ENCODE measurements around the gene PTH2R. TPM values are rescaled to one million over a fixed set of nuclear protein-coding genes. Genes with fewer than 3 reads are reported as not detected.

The PTH2R gene
- total RNA-seq, 1 experiment from 2014 or later, result 0.48 TPM

- TF ChIP-seq, protein P1, sequence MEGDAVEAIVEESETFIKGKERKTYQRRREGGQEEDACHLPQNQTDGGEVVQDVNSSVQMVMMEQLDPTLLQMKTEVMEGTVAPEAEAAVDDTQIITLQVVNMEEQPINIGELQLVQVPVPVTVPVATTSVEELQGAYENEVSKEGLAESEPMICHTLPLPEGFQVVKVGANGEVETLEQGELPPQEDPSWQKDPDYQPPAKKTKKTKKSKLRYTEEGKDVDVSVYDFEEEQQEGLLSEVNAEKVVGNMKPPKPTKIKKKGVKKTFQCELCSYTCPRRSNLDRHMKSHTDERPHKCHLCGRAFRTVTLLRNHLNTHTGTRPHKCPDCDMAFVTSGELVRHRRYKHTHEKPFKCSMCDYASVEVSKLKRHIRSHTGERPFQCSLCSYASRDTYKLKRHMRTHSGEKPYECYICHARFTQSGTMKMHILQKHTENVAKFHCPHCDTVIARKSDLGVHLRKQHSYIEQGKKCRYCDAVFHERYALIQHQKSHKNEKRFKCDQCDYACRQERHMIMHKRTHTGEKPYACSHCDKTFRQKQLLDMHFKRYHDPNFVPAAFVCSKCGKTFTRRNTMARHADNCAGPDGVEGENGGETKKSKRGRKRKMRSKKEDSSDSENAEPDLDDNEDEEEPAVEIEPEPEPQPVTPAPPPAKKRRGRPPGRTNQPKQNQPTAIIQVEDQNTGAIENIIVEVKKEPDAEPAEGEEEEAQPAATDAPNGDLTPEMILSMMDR (IDR thresholded peaks at IDR 0.05), result no peak
- TF ChIP-seq EMX1 (CRISPR knock-in tag; IDR thresholded peaks at IDR 0.05) (no peak), ETV6 (CRISPR knock-in tag; IDR thresholded peaks at IDR 0.05) (no peak), NFATC4 (CRISPR knock-in tag; IDR thresholded peaks at IDR 0.05) (no peak), ZNF121 (CRISPR knock-in tag; IDR thresholded peaks at IDR 0.05) (no peak)
- TF ChIP-seq, protein P2, sequence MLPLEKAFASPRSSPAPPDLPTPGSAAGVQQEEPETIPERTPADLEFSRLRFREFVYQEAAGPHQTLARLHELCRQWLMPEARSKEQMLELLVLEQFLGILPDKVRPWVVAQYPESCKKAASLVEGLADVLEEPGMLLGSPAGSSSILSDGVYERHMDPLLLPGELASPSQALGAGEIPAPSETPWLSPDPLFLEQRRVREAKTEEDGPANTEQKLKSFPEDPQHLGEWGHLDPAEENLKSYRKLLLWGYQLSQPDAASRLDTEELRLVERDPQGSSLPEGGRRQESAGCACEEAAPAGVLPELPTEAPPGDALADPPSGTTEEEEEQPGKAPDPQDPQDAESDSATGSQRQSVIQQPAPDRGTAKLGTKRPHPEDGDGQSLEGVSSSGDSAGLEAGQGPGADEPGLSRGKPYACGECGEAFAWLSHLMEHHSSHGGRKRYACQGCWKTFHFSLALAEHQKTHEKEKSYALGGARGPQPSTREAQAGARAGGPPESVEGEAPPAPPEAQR (CRISPR knock-in tag; IDR thresholded peaks at IDR 0.05), result no peak
- TF ChIP-seq, protein P3, sequence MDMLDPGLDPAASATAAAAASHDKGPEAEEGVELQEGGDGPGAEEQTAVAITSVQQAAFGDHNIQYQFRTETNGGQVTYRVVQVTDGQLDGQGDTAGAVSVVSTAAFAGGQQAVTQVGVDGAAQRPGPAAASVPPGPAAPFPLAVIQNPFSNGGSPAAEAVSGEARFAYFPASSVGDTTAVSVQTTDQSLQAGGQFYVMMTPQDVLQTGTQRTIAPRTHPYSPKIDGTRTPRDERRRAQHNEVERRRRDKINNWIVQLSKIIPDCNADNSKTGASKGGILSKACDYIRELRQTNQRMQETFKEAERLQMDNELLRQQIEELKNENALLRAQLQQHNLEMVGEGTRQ (CRISPR knock-in tag; IDR thresholded peaks at IDR 0.05), result no peak
- TF ChIP-seq, protein P4, sequence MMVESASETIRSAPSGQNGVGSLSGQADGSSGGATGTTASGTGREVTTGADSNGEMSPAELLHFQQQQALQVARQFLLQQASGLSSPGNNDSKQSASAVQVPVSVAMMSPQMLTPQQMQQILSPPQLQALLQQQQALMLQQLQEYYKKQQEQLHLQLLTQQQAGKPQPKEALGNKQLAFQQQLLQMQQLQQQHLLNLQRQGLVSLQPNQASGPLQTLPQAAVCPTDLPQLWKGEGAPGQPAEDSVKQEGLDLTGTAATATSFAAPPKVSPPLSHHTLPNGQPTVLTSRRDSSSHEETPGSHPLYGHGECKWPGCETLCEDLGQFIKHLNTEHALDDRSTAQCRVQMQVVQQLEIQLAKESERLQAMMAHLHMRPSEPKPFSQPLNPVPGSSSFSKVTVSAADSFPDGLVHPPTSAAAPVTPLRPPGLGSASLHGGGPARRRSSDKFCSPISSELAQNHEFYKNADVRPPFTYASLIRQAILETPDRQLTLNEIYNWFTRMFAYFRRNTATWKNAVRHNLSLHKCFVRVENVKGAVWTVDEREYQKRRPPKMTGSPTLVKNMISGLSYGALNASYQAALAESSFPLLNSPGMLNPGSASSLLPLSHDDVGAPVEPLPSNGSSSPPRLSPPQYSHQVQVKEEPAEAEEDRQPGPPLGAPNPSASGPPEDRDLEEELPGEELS (CRISPR knock-in tag; IDR thresholded peaks at IDR 0.05), result no peak
These were observed 20.1 kb upstream of the PTH2R start (continued) for GRCh38 chr2:208386541-208386940.

DNA sequence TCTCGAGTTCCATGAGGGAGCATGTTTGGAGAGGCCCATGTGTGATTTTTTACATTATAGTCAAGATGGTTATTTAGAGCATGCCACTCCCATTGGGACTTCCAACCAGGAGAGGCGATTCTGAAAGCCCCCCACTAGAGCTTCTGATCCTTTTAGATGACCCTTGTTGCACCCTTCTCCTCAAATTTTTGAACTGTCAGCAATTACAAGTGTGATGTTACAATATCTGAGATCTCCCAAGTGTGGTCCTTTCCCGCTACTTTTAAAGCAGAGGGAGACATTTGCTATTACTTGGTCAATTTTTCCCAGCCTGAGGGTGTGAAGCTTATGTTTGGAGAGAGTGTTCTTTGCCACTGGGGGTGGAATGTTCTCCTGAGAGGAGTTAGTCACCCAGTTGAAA is 16.7 kb upstream of the PTH2R start:
- ChIA-PET POLR2A (no interaction called here), CTCF (no interaction called here)
- ATAC-seq (no peak), DNase-seq (ENCODE audit: low spot score) (no peak)
- Mint-ChIP-seq H3K4me1 (no peaks in the 10 kb centered on the region), H3K36me3 (peaks cover 17% of the 10 kb centered on the region), H3K27ac (no peak overlapping the region), H3K9me3 (peaks cover 21% of the 10 kb centered on the region), H3K27me3 (ENCODE audit: low read depth) (no peaks in the 10 kb centered on the region; the same call in 1 of the 2 replicates), H3K4me3 (no peak overlapping the region)
- TF ChIP-seq NFYB (CRISPR knock-in tag; conservative IDR thresholded peaks at IDR 0.05; ENCODE audit: low read depth) (no peak), CREB1 (CRISPR knock-in tag; IDR thresholded peaks at IDR 0.05) (no peak), ATF3 (CRISPR knock-in tag; conservative IDR thresholded peaks at IDR 0.05) (no peak), RORB (CRISPR knock-in tag; IDR thresholded peaks at IDR 0.05) (no peak), ELF4 (CRISPR knock-in tag; IDR thresholded peaks at IDR 0.05; ENCODE audit: low read depth) (no peak), KAT7 (CRISPR knock-in tag; IDR thresholded peaks at IDR 0.05; ENCODE audit: borderline replicate concordance) (no peak), ZNF416 (CRISPR knock-in tag; IDR thresholded peaks at IDR 0.05) (no peak), ZNF138 (CRISPR knock-in tag; conservative IDR thresholded peaks at IDR 0.05) (no peak), AR (CRISPR knock-in tag; IDR thresholded peaks at IDR 0.05) (no peak), SP1 (CRISPR knock-in tag; conservative IDR thresholded peaks at IDR 0.05) (no peak), ZNF396 (CRISPR knock-in tag; IDR thresholded peaks at IDR 0.05; ENCODE audit: borderline replicate concordance) (no peak), TEAD1 (CRISPR knock-in tag; IDR thresholded peaks at IDR 0.05) (no peak), TEAD4 (CRISPR knock-in tag; IDR thresholded peaks at IDR 0.05) (no peak), RELA (CRISPR knock-in tag; IDR thresholded peaks at IDR 0.05; ENCODE audit: borderline replicate concordance) (no peak)
- TF ChIP-seq, protein P5, sequence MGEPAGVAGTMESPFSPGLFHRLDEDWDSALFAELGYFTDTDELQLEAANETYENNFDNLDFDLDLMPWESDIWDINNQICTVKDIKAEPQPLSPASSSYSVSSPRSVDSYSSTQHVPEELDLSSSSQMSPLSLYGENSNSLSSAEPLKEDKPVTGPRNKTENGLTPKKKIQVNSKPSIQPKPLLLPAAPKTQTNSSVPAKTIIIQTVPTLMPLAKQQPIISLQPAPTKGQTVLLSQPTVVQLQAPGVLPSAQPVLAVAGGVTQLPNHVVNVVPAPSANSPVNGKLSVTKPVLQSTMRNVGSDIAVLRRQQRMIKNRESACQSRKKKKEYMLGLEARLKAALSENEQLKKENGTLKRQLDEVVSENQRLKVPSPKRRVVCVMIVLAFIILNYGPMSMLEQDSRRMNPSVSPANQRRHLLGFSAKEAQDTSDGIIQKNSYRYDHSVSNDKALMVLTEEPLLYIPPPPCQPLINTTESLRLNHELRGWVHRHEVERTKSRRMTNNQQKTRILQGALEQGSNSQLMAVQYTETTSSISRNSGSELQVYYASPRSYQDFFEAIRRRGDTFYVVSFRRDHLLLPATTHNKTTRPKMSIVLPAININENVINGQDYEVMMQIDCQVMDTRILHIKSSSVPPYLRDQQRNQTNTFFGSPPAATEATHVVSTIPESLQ (CRISPR knock-in tag; IDR thresholded peaks at IDR 0.05), result no peak
